ENCODE measurements around the gene CCDC9.

DNA sequence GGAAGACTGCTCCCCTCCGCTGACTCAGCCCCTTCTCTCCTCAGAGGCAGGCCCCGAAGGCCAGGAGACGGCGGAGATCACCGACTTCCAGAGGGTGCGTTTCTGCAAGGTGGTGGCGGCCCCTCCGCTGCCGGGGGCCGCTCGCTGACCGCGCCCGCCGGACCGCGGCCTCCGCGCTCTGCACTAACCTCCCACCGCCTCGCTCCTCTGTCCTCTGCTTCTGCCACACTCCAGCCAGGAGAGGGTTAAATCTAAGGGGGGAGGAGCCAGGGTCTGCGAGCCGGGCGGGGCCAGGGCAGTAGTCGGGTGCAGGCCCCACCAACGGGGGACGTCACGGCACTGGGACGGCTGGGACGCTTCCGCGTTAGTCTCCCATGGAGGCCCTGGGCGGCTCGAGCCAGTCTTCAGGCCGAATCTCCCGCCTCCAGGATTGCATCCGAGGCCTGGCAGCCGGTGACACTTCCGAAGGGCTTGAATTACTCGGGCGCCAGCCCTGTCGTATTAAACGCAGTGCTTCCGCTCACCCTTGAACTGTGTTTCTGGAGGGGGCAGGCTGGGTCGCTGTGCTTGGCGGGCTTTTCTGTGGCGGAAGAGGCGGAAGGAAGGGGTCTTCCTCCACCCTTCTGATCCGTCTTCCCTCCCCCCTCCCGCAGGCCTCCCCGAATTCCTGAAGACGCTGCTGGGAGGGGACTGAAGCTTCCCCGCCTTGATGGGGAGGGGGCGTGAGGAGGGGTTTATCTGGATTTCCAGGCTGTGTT lies 17.2 kb downstream of the CCDC9 start:
- no peak for TF ChIP-seq CTCF (IDR thresholded peaks at IDR 0.05; ENCODE audit: control extremely low read depth in 1 of 3, insufficient read depth in 1 of 3, low read depth in 1 of 3, low read length in 3 of 3)
- TF ChIP-seq SP1 (IDR thresholded peaks at IDR 0.05; ENCODE audit: low read depth, low read length), result peak; percentile 80; the same call in 1 of the 2 replicates
- TF ChIP-seq RFX5 (IDR thresholded peaks at IDR 0.05; ENCODE audit: borderline replicate concordance, low read depth, low read length), result no peak
- TF ChIP-seq ZNF274 (IDR thresholded peaks at IDR 0.05; ENCODE audit: borderline replicate concordance, extremely low read depth, low read length), result no peak
- no peak for TF ChIP-seq EZH2 (IDR thresholded peaks at IDR 0.05; ENCODE audit: low read depth, low read length, severe bottlenecking)
- peak; percentile 71 to 78; a peak in 2 of 3 replicates for TF ChIP-seq POLR2A (IDR thresholded peaks at IDR 0.05; ENCODE audit: control extremely low read depth in 1 of 2, low read depth in 2 of 2, low read length in 2 of 2)
- TF ChIP-seq RXRA (IDR thresholded peaks at IDR 0.05; ENCODE audit: insufficient read depth, low read depth, low read length), result no peak
- no peak; the same call in 1 of the 2 replicates for TF ChIP-seq POLR2AphosphoS5 (IDR thresholded peaks at IDR 0.05; ENCODE audit: low read depth, low read length)
- no peak for TF ChIP-seq CHD2 (IDR thresholded peaks at IDR 0.05; ENCODE audit: low read length)
- peak; percentile 88 for TF ChIP-seq TAF1 (IDR thresholded peaks at IDR 0.05; ENCODE audit: low read depth, low read length)
- no peak for TF ChIP-seq HDAC6 (IDR thresholded peaks at IDR 0.05; ENCODE audit: low read depth, low read length)
- TF ChIP-seq NRF1 (IDR thresholded peaks at IDR 0.05; ENCODE audit: low read depth, low read length), result no peak

All from H1 (cell line).